GM12878 (cell line): Measurements from ENCODE around the gene LRRC8B. TPM values are rescaled to one million over a fixed set of nuclear protein-coding genes. Genes with fewer than 3 reads are reported as not detected.

Source experiments
- ATAC-seq: fragments of 200-7000 bp; cut with Tn5 transposase; 3 replicates; pipeline ENCODE4 v1.9.1; 2020; ENCODE audit warnings: mild to moderate bottlenecking, moderate library complexity
- BruUV-seq: library from RNA; stranded (reverse); fragments of 400-500 nt; replicated peaks from 2 replicates; lab custom pipeline; 2021; lab: Mats Ljungman, UMichigan
- CTCF ChIA-PET: fragments of 300-600 bp; sonication (Branson Sonifier 250); formaldehyde crosslinking; extraction: SDS; loops from one replicate; lab custom pipeline; 2021; ENCODE audit warnings: inconsistent platforms; lab: Yijun Ruan, JAX
- POLR2A ChIA-PET: fragments of 350-600 bp; formaldehyde crosslinking; extraction: SDS; loops from one replicate; lab custom pipeline; 2021; ENCODE audit warnings: inconsistent platforms; lab: Charles Lee
- RAD21 ChIA-PET: fragments of 300-600 bp; sonication (Branson Sonifier 250); formaldehyde crosslinking; loops from one replicate; lab custom pipeline; 2023; ENCODE audit warnings: antibody characterized with exemption; ENCODE audit not compliant: unreplicated experiment; lab: Charles Lee
- SMC1A ChIA-PET: fragments of 300-600 bp; sonication (Branson Sonifier 250); formaldehyde crosslinking; loops from one replicate; lab custom pipeline; 2023; ENCODE audit not compliant: unreplicated experiment, uncharacterized antibody; lab: Charles Lee
- DNase-seq: peaks from one replicate; pipeline ENCODE4 v3.0.0-alpha.2; 2011; ENCODE audit warnings: low read depth, low spot score
- FAIRE-seq: peaks from 3 replicates; lab custom pipeline; 2011; peaks lifted over from hg19 to GRCh38; lab: Jason Lieb, UNC
- H2AFZ ChIP-seq: 2 replicates; pipeline ENCODE4 v1.6.0; 2011; ENCODE audit warnings: low read depth, low read length, control low read depth; ENCODE audit not compliant: control insufficient read depth
- H3K27ac ChIP-seq: 2 replicates; pipeline ENCODE4 v1.5.1; 2011; ENCODE audit warnings: control low read depth; ENCODE audit not compliant: control insufficient read depth, insufficient read depth
- H3K27me3 ChIP-seq, 2 experiments: replicated peaks in 1 of 2; 2 replicates each; pipeline versions ENCODE4 v1.6.0 to v1.6.1; 2011; ENCODE audit warnings: low read length in 1 of 2; ENCODE audit not compliant: control insufficient read depth in 2 of 2, insufficient read depth in 2 of 2
- H3K36me3 ChIP-seq, 2 experiments: 2 replicates each; pipeline ENCODE4 v1.5.1; 2011; ENCODE audit warnings: low read length in 1 of 2; ENCODE audit not compliant: control insufficient read depth in 2 of 2, insufficient read depth in 2 of 2
- H3K4me1 ChIP-seq: 2 replicates; pipeline ENCODE4 v1.6.1; 2011; ENCODE audit warnings: mild to moderate bottlenecking, low read length, moderate library complexity, mixed read lengths; ENCODE audit not compliant: control insufficient read depth, insufficient read depth
- H3K4me2 ChIP-seq: 2 replicates; pipeline ENCODE4 v1.6.0; 2011; ENCODE audit warnings: control low read depth; ENCODE audit not compliant: control insufficient read depth, insufficient read depth
- H3K4me3 ChIP-seq: fragments of 200-600 bp; sonication (generic); 2 replicates; pipeline ENCODE4 v1.5.1; 2016
- H3K79me2 ChIP-seq: 2 replicates; pipeline ENCODE4 v1.6.0; 2011; ENCODE audit warnings: low read length; ENCODE audit not compliant: control insufficient read depth, insufficient read depth
- H3K9ac ChIP-seq: 2 replicates; pipeline ENCODE4 v1.8.0; 2011; ENCODE audit warnings: low read length, control low read depth, mixed read lengths; ENCODE audit not compliant: control insufficient read depth, insufficient read depth
- H3K9me3 ChIP-seq: replicated peaks from 3 replicates; pipeline ENCODE4 v1.5.1; 2011; ENCODE audit warnings: mild to moderate bottlenecking, low read length; ENCODE audit not compliant: control insufficient read depth, insufficient read depth
- H4K20me1 ChIP-seq: 2 replicates; pipeline ENCODE4 v1.6.0; 2011; ENCODE audit not compliant: control insufficient read depth, insufficient read depth
- BCL3 ChIP-seq: IDR thresholded peaks from 2 replicates; pipeline ENCODE4 v1.6.1; 2011; ENCODE audit warnings: borderline replicate concordance, low read depth, mild to moderate bottlenecking, moderate library complexity, low read length; ENCODE audit not compliant: insufficient read depth, poor library complexity, severe bottlenecking
- BMI1 ChIP-seq: fragments of 450-650 bp; IDR thresholded peaks from 2 replicates; pipeline ENCODE4 v1.6.1; 2016; ENCODE audit warnings: mild to moderate bottlenecking, moderate library complexity, borderline replicate concordance
- E4F1 ChIP-seq: fragments of 450-650 bp; IDR thresholded peaks from 2 replicates; pipeline ENCODE4 v1.6.1; 2018; ENCODE audit warnings: borderline replicate concordance, mild to moderate bottlenecking; ENCODE audit not compliant: partially characterized antibody
- MAX ChIP-seq: IDR thresholded peaks from 2 replicates; pipeline ENCODE4 v1.6.1; 2012; ENCODE audit warnings: low read depth, low read length, improper control_type of control experiment
- MXI1 ChIP-seq: fragments of 150-350 bp; IDR thresholded peaks from 2 replicates; pipeline ENCODE4 v1.6.1; 2011; ENCODE audit warnings: low read depth, mild to moderate bottlenecking, inconsistent platforms, low read length, improper control_type of control experiment
- NR2F1 ChIP-seq: fragments of 450-650 bp; conservative IDR thresholded peaks from 2 replicates; pipeline ENCODE4 v1.6.1; 2017; ENCODE audit warnings: mild to moderate bottlenecking
- POLR2AphosphoS5 ChIP-seq: IDR thresholded peaks from 2 replicates; pipeline ENCODE4 v1.6.1; 2011; ENCODE audit warnings: mild to moderate bottlenecking, low read length, inconsistent platforms
- WGBS: methylation state at CpG from one replicate; pipeline ENCODE4 v1.1.6; 2016; ENCODE audit warnings: low lambda C conversion rate; ENCODE audit not compliant: insufficient replicate concordance, insufficient coverage; ENCODE audit errors: missing lambda C conversion rate; 5-methylcytosine and 5-hydroxymethylcytosine counted together
- in situ Hi-C: fragments of 300-500 bp; cut with MboI; formaldehyde crosslinking; loops from 9 replicates; pipeline ENCODE4 v1.14.3; 2018; ENCODE audit warnings: mixed read lengths
- intact Hi-C: fragments of 100-400 bp; cut with micrococcal nuclease; formaldehyde crosslinking; loops from one replicate; pipeline ENCODE4 v1.14.2; 2022; ENCODE audit not compliant: unreplicated experiment
- polyA plus RNA-seq, 11 experiments: library from polyadenylated mRNA; depleted of rRNA in 4 of 11; unstranded in 6 of 11; stranded (reverse) in 5 of 11; fragments of >200 nt; fragmentation: Nextera tagmentation in 4 of 11; fragmentation: Illumina TruSeq in 1 of 11; extraction: Ambion mirVana in 4 of 11; extraction: Trizol in 1 of 11; gene quantifications; 1 replicate in 1 of 11; 2 replicates in 10 of 11; pipeline versions ENCODE4 v1.2.1 to v1.2.3, GENCODE V29; 2011 to 2016; ENCODE audit warnings: inconsistent platforms in 2 of 11, missing spikeins in 2 of 11, low read depth in 1 of 11
- total RNA-seq, 4 experiments: library from RNA; depleted of rRNA in 3 of 4; stranded (reverse); fragments of >200 nt in 3 of 4; fragmentation: Illumina TruSeq in 1 of 4; extraction: Trizol in 1 of 4; gene quantifications; 2 replicates each; pipeline versions ENCODE4 v1.2.1 to v1.2.3, GENCODE V29; 2013 to 2021

Gene LRRC8B
- total and polyA plus RNA-seq, 10 of the 15 experiments (the other 5 are each of a cell fraction or from before 2014, with no cell fraction given), result 1.3 to 9.2 (median 5.4) TPM

GRCh38 chr1:89502895-89503294 is 21.7 kb upstream of the LRRC8B start:
- Histone ChIP-seq H3K79me2 (no peaks in the 10 kb centered on the region), H3K9me3 (no peaks in the 10 kb centered on the region), H3K27me3 (no peaks in the 10 kb centered on the region; a peak in 1 of 4 replicates), H3K4me2 (no peak overlapping the region), H3K4me1 (no peaks in the 10 kb centered on the region), H4K20me1 (no peaks in the 10 kb centered on the region), H3K36me3 (no peaks in the 10 kb centered on the region), H2AFZ (no peak overlapping the region), H3K27ac (no peak overlapping the region), H3K4me3 (no peak overlapping the region), H3K9ac (no peak overlapping the region)
- no TSS peak for BruUV-seq
- POLR2A ChIA-PET, result interaction anchor here (0.8 kb wide), 1 partner anchor 9 kb away, joined by 4 read pairs; no protein-coding TSS in a partner anchor
- in situ Hi-C loops, result loop anchor here (25.0 kb wide), 1 partner anchor 484 kb away; the partner anchor contains the start of gene ZNF326
- DNase-seq (no peak), ATAC-seq (no peak), FAIRE-seq (no peak)
- WGBS, result 40% methylated on average over 1 of the region's 1 CpG
- CTCF ChIA-PET, result no interaction called here
- RAD21 ChIA-PET, result interaction anchor here (0.6 kb wide), 1 partner anchor 261 kb away, joined by 3 read pairs; no protein-coding TSS in a partner anchor
- intact Hi-C loops, result no loop called here
- TF ChIP-seq NR2F1, result no peak
- no peak for TF ChIP-seq POLR2AphosphoS5
- TF ChIP-seq E4F1, result no peak
- no peak for TF ChIP-seq BCL3
- TF ChIP-seq MXI1, result no peak
- no peak for TF ChIP-seq BMI1
- TF ChIP-seq MAX, result no peak
- SMC1A ChIA-PET, result interaction anchor here (0.5 kb wide), 1 partner anchor 562 kb away, joined by 3 read pairs; no protein-coding TSS in a partner anchor
